Large intestine (tissue), 12 donors: ENCODE results near the gene CYP4V2. TPM values are rescaled to one million over a fixed set of nuclear protein-coding genes. Genes with fewer than 3 reads are reported as not detected.
A peak's percentile ranks its signal among the peaks of the same experiment; 100 is the strongest.

ENCODE experiments used
- DNase-seq, 2 donors: peaks; one replicate each; pipeline versions ENCODE4 v3.0.0 to v3.0.0-alpha.2; 2013
- H3K27ac ChIP-seq: one replicate; pipeline ENCODE4 v1.5.1; 2013; ENCODE audit warnings: low read length
- H3K27me3 ChIP-seq: 2 replicates; pipeline ENCODE4 v1.6.1; 2013; ENCODE audit warnings: low read length; ENCODE audit not compliant: control insufficient read depth, insufficient read depth
- H3K36me3 ChIP-seq: 2 replicates; pipeline ENCODE4 v1.6.1; 2013; ENCODE audit warnings: low read length; ENCODE audit not compliant: control insufficient read depth, insufficient read depth
- H3K4me1 ChIP-seq: one replicate; pipeline ENCODE4 v1.6.1; 2013; ENCODE audit warnings: low read length; ENCODE audit not compliant: control insufficient read depth, insufficient read depth
- H3K4me3 ChIP-seq: one replicate; pipeline ENCODE4 v1.5.1; 2013; ENCODE audit warnings: low read length
- H3K9me3 ChIP-seq: one replicate; pipeline ENCODE4 v1.6.1; 2013; ENCODE audit warnings: mild to moderate bottlenecking, low read depth, low read length, moderate library complexity; ENCODE audit not compliant: control insufficient read depth
- WGBS: methylation state at CpG from one replicate; pipeline ENCODE4 v1.1.5; 2013; ENCODE audit warnings: low lambda C conversion rate; ENCODE audit not compliant: insufficient coverage; 5-methylcytosine and 5-hydroxymethylcytosine counted together
- long read RNA-seq, 11 donors: transcript quantifications; one replicate each; lab custom pipeline, GENCODE V29; 2026
- polyA plus RNA-seq: library from polyadenylated mRNA; unstranded; fragments of 120-200 nt; gene quantifications from one replicate; pipeline ENCODE4 v1.2.1, GENCODE V29; 2013

The CYP4V2 gene
- polyA plus RNA-seq: 48.4 TPM
- long read RNA-seq, donor 1, partial matches to known transcripts: 0 of 3 reads
- long read RNA-seq, donor 1, other reads (novel, unspliced or antisense): 0 of 3 reads
- long read RNA-seq, donor 2, transcript CYP4V2-201 (11 exons, 2,042 nt): major isoform, 5 of 5 reads
- long read RNA-seq, donor 2, partial matches to known transcripts: 0 of 5 reads
- long read RNA-seq, donor 2, other reads (novel, unspliced or antisense): 0 of 5 reads
- long read RNA-seq, donor 3, partial matches to known transcripts: 0 of 3 reads
- long read RNA-seq, donor 3, other reads (novel, unspliced or antisense): 0 of 3 reads
- long read RNA-seq, donor 4: 0 reads
- long read RNA-seq, donor 5, partial matches to known transcripts: 0 of 1 reads
- long read RNA-seq, donor 5, other reads (novel, unspliced or antisense): 0 of 1 reads
- long read RNA-seq, donor 6, transcript CYP4V2-201 (11 exons, 2,042 nt): major isoform, 6 of 6 reads
- long read RNA-seq, donor 6, partial matches to known transcripts: 0 of 6 reads
- long read RNA-seq, donor 6, other reads (novel, unspliced or antisense): 0 of 6 reads
- long read RNA-seq, donor 7, partial matches to known transcripts: 0 of 1 reads
- long read RNA-seq, donor 7, other reads (novel, unspliced or antisense): 0 of 1 reads
- long read RNA-seq, donor 8, partial matches to known transcripts: 0 of 2 reads
- long read RNA-seq, donor 8, other reads (novel, unspliced or antisense): 0 of 2 reads
- long read RNA-seq, donor 9, partial matches to known transcripts: 14 of 15 reads
- long read RNA-seq, donor 9, other reads (novel, unspliced or antisense): 0 of 15 reads
- long read RNA-seq, donor 10, partial matches to known transcripts: 9 of 12 reads
- long read RNA-seq, donor 10, other reads (novel, unspliced or antisense): 0 of 12 reads
- long read RNA-seq, donor 11: 0 reads

- WGBS: no CpG with 5 or more reads among the region's 107 CpGs
- DNase-seq: peak; percentile 88 to 95
- Histone ChIP-seq H3K27me3 (no peaks in the 10 kb centered on the region), H3K36me3 (peaks cover 20% of the 10 kb centered on the region), H3K4me1 (peaks cover 20% of the 10 kb centered on the region), H3K4me3 (peak within 1 kb of the TSS; percentile 99), H3K27ac (peak within 1 kb of the TSS; percentile 100), H3K9me3 (no peaks in the 10 kb centered on the region)
These were observed at the start of gene CYP4V2 for GRCh38 chr4:186191200-186192065. Gene CYP4V2 (plus strand): TSS chr4:186191567. CDS start chr4:186191824, 257 bp downstream.

- Histone ChIP-seq H3K4me1 (peaks cover 4% of the 10 kb centered on the region), H3K27me3 (no peaks in the 10 kb centered on the region), H3K36me3 (no peaks in the 10 kb centered on the region), H3K9me3 (no peaks in the 10 kb centered on the region), H3K4me3 (peak overlapping the region; percentile 58), H3K27ac (peak overlapping the region; percentile 68)
- DNase-seq: peak; percentile 32 to 70
- no CpG with 5 or more reads among the region's 72 CpGs for WGBS
These were observed 47.0 kb upstream of the CYP4V2 start for GRCh38 chr4:186144198-186144945.

- H3K27ac ChIP-seq: peak overlapping the region; percentile 63
- DNase-seq: peak; percentile 21 to 77
- no peaks in the 10 kb centered on the region for H3K9me3 ChIP-seq
- peaks cover 4% of the 10 kb centered on the region for H3K4me1 ChIP-seq
- no peaks in the 10 kb centered on the region for H3K36me3 ChIP-seq
- no CpG with 5 or more reads among the region's 54 CpGs for WGBS
- peak overlapping the region; percentile 57 for H3K4me3 ChIP-seq
- no peaks in the 10 kb centered on the region for H3K27me3 ChIP-seq
These were observed 46.3 kb upstream of the CYP4V2 start for GRCh38 chr4:186144946-186145569.

- WGBS: 83% methylated on average over 3 of the region's 9 CpGs
- no peak for DNase-seq
- no peak overlapping the region for H3K4me3 ChIP-seq
- no peak overlapping the region for H3K27ac ChIP-seq
- H3K27me3 ChIP-seq: no peaks in the 10 kb centered on the region
- no peaks in the 10 kb centered on the region for H3K36me3 ChIP-seq
- H3K9me3 ChIP-seq: no peaks in the 10 kb centered on the region
- H3K4me1 ChIP-seq: peaks cover 4% of the 10 kb centered on the region
These were observed 44.9 kb upstream of the CYP4V2 start for GRCh38 chr4:186146458-186146857.

DNA sequence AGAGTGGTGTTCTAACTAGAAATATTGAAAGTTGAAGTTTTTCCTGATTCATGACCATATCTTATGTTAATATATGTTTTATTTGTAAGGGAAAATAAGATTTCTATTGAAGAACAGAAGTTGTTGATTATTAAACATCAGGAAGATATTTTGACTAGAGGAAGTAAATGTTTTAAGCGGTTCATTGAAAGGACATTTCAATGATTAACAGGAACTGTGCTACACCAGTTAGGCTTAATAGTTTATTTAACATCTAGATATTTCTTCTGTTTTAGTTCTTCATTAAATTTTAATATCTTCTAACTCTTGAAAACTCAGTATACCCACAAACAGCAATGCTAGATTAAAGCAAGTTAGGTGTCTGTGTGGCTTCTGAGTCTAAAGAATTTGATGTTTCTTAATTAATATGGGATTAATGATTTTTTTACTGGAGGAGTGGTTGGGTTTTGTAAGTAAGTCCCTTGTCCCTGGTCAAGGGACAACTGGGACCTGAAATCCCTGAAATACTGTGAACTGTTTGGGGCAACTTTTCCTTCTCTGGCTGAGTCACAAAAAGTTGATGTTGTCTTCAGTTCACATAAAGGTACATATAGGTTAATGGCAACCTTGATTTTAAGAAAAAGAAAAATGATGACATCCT is 42.9 kb upstream of the CYP4V2 start:
- peaks cover 6% of the 10 kb centered on the region for H3K36me3 ChIP-seq
- H3K4me3 ChIP-seq: no peak overlapping the region
- WGBS: 50% methylated on average over 1 of the region's 1 CpG
- H3K4me1 ChIP-seq: peaks cover 4% of the 10 kb centered on the region
- H3K9me3 ChIP-seq: no peaks in the 10 kb centered on the region
- H3K27me3 ChIP-seq: no peaks in the 10 kb centered on the region
- no peak overlapping the region for H3K27ac ChIP-seq
- DNase-seq: no peak

- Histone ChIP-seq H3K36me3 (peaks cover 10% of the 10 kb centered on the region), H3K27me3 (no peaks in the 10 kb centered on the region), H3K4me3 (no peak overlapping the region), H3K27ac (no peak overlapping the region), H3K9me3 (no peaks in the 10 kb centered on the region), H3K4me1 (no peaks in the 10 kb centered on the region)
- WGBS: no CpG with 5 or more reads among the region's 14 CpGs
- DNase-seq: no peak
These were observed 41.5 kb upstream of the CYP4V2 start for GRCh38 chr4:186149872-186150271.

- Histone ChIP-seq H3K36me3 (peaks cover 14% of the 10 kb centered on the region), H3K9me3 (no peaks in the 10 kb centered on the region), H3K4me1 (no peaks in the 10 kb centered on the region), H3K27ac (no peak overlapping the region), H3K4me3 (no peak overlapping the region), H3K27me3 (no peaks in the 10 kb centered on the region)
- no peak for DNase-seq
- 100% methylated on average over 1 of the region's 13 CpGs for WGBS
These were observed 40.4 kb upstream of the CYP4V2 start for GRCh38 chr4:186150926-186151325.

DNA sequence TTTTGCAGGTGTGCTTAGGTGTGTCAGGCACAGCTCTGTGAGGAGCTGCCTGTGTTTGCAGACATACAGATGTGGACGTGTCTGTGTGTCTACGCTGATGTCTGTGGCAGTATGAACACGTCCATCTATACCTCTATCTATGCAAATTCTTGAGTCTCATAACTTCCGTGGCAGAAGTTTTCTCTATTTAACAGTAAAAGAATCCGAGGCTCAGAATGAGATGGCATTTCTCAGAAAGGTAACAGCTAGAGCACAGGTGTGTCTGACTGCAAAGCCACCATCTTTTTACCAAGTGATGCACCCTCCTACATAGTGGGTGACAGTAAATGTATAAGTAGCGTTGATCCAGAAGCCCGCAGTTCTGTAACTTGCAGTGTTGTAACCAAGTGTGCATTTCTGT is 39.9 kb upstream of the CYP4V2 start:
- DNase-seq: no peak
- Histone ChIP-seq H3K36me3 (peaks cover 17% of the 10 kb centered on the region), H3K27me3 (no peaks in the 10 kb centered on the region)

More for the DNA sequence above, 39.9 kb upstream of the CYP4V2 start:
- no peak overlapping the region for H3K27ac ChIP-seq
- no peaks in the 10 kb centered on the region for H3K9me3 ChIP-seq
- no peaks in the 10 kb centered on the region for H3K4me1 ChIP-seq
- WGBS: no CpG with 5 or more reads among the region's 7 CpGs
- no peak overlapping the region for H3K4me3 ChIP-seq
